Endothelial cell of umbilical vein (primary cell): ENCODE measurements around the gene PTPRD. TPM values are rescaled to one million over a fixed set of nuclear protein-coding genes. Genes with fewer than 3 reads are reported as not detected.

Experiments used
- BruUV-seq: library from RNA; stranded (reverse); fragments of 400-500 nt; replicated peaks from 2 replicates; lab custom pipeline; 2021; lab: Mats Ljungman, UMichigan
- CTCF ChIA-PET: fragments of 300-600, 350-600 bp; sonication (Branson Sonifier 250); formaldehyde crosslinking; loops from one replicate; lab custom pipeline; 2021; ENCODE audit warnings: antibody characterized with exemption, inconsistent platforms; lab: Charles Lee
- POLR2A ChIA-PET: fragments of 300-600, 350-600 bp; sonication (Branson Sonifier 250); formaldehyde crosslinking; loops from one replicate; lab custom pipeline; 2021; ENCODE audit warnings: antibody characterized with exemption, inconsistent platforms; lab: Charles Lee
- DNase-seq: peaks from one replicate; pipeline ENCODE4 v3.0.0-alpha.2; 2011; ENCODE audit warnings: low read depth, low spot score
- FAIRE-seq: peaks from 2 replicates; lab custom pipeline; 2011; peaks lifted over from hg19 to GRCh38; lab: Jason Lieb, UNC
- H2AFZ ChIP-seq: 2 replicates; pipeline ENCODE4 v1.6.0; 2012; ENCODE audit warnings: low read depth, low read length, control low read depth, inconsistent platforms
- H3K27ac ChIP-seq: 2 replicates; pipeline ENCODE4 v1.5.1; 2011; ENCODE audit warnings: low read depth, mild to moderate bottlenecking, control low read depth, low read length, moderate library complexity; ENCODE audit not compliant: insufficient read depth
- H3K27me3 ChIP-seq, 2 experiments: 2 replicates each; pipeline versions ENCODE4 v1.6.0 to v1.6.1; 2011; ENCODE audit warnings: low read length in 2 of 2, mixed read lengths in 1 of 2; ENCODE audit not compliant: control insufficient read depth in 2 of 2, insufficient read depth in 2 of 2
- H3K36me3 ChIP-seq, 2 experiments: 2 replicates in 1 of 2; 3 replicates in 1 of 2; pipeline ENCODE4 v1.5.1; 2011; ENCODE audit warnings: low read length in 2 of 2, mild to moderate bottlenecking in 1 of 2, moderate library complexity in 1 of 2; ENCODE audit not compliant: control insufficient read depth in 2 of 2, insufficient read depth in 2 of 2; ENCODE audit errors: extremely low read depth in 1 of 2
- H3K4me1 ChIP-seq: 3 replicates; pipeline ENCODE4 v1.5.1; 2011; ENCODE audit warnings: mild to moderate bottlenecking, low read length; ENCODE audit not compliant: control insufficient read depth, insufficient read depth; ENCODE audit errors: extremely low read depth
- H3K4me2 ChIP-seq: 2 replicates; pipeline ENCODE4 v1.6.1; 2011; ENCODE audit warnings: low read length, control low read depth, mixed read lengths; ENCODE audit not compliant: insufficient read depth
- H3K4me3 ChIP-seq, 3 experiments: fragments of 200-600 bp in 1 of 3; sonication (generic), shearing (Covaris generic) in 1 of 3; replicated peaks in 1 of 3; 2 replicates each; pipeline ENCODE4 v1.5.1; 2011 to 2016; ENCODE audit warnings: control low read depth in 3 of 3, low read length in 3 of 3, mild to moderate bottlenecking in 2 of 3, inconsistent platforms in 1 of 3, low read depth in 1 of 3, moderate library complexity in 1 of 3; ENCODE audit not compliant: insufficient read depth in 1 of 3
- H3K79me2 ChIP-seq: 2 replicates; pipeline ENCODE4 v1.6.0; 2012; ENCODE audit warnings: low read length, inconsistent platforms; ENCODE audit not compliant: control insufficient read depth, insufficient read depth
- H3K9ac ChIP-seq: replicated peaks from 2 replicates; pipeline ENCODE3; 2011; ENCODE audit warnings: low read length, control low read depth; ENCODE audit not compliant: insufficient read depth; ENCODE audit errors: extremely low read depth
- H3K9me1 ChIP-seq: replicated peaks from 3 replicates; pipeline ENCODE4 v1.6.0; 2011; ENCODE audit warnings: mild to moderate bottlenecking, low read length; ENCODE audit not compliant: control insufficient read depth, insufficient read depth; ENCODE audit errors: extremely low read depth
- H3K9me3 ChIP-seq: replicated peaks from 2 replicates; pipeline ENCODE4 v1.5.1; 2012; ENCODE audit warnings: low read length, inconsistent platforms; ENCODE audit not compliant: control insufficient read depth, insufficient read depth
- H4K20me1 ChIP-seq: replicated peaks from 2 replicates; pipeline ENCODE3; 2011; ENCODE audit warnings: mild to moderate bottlenecking, low read length; ENCODE audit not compliant: control insufficient read depth, insufficient read depth; ENCODE audit errors: extremely low read depth
- CTCF ChIP-seq, 2 donors: IDR thresholded peaks; 1 replicate in 1 of 2; 2 replicates in 1 of 2; pipeline ENCODE4 v1.5.1; 2011; ENCODE audit warnings: low read length in 2 of 2, mild to moderate bottlenecking in 2 of 2, moderate library complexity in 2 of 2, control low read depth in 1 of 2, inconsistent platforms in 1 of 2, low read depth in 1 of 2; ENCODE audit not compliant: insufficient read depth in 1 of 2; ENCODE audit errors: extremely low read depth in 1 of 2
- EZH2 ChIP-seq: IDR thresholded peaks from 2 replicates; pipeline ENCODE4 v1.6.1; 2012; ENCODE audit warnings: borderline replicate concordance, low read depth, mild to moderate bottlenecking, moderate library complexity, low read length, inconsistent platforms; ENCODE audit not compliant: severe bottlenecking
- FOS ChIP-seq: IDR thresholded peaks from 2 replicates; pipeline ENCODE4 v1.6.1; 2011; ENCODE audit warnings: mild to moderate bottlenecking, low read length, moderate library complexity, borderline replicate concordance; ENCODE audit not compliant: insufficient read depth
- JUN ChIP-seq: IDR thresholded peaks from 2 replicates; pipeline ENCODE4 v1.6.1; 2011; ENCODE audit warnings: borderline replicate concordance, low read depth; ENCODE audit not compliant: insufficient read length, insufficient read depth
- MYC ChIP-seq: IDR thresholded peaks from one replicate; pipeline ENCODE4 v1.6.1; 2011; ENCODE audit warnings: mild to moderate bottlenecking, low read depth, low read length
- POLR2A ChIP-seq: IDR thresholded peaks from 2 replicates; pipeline ENCODE4 v1.6.1; 2012; ENCODE audit warnings: low read depth, mild to moderate bottlenecking, control low read depth, low read length
- dilution Hi-C: fragments of 300-500 bp; cut with MboI; formaldehyde crosslinking; loops from one replicate; pipeline ENCODE4 v1.15.0; 2019; ENCODE audit warnings: low sequenced_read_pairs; ENCODE audit not compliant: extremely low pct_ligation_motif_present
- intact Hi-C: fragments of 100-400 bp; cut with micrococcal nuclease; formaldehyde crosslinking; loops from one replicate; pipeline ENCODE4 v1.10.0; 2022
- polyA plus RNA-seq, 4 experiments: library from polyadenylated mRNA; depleted of rRNA in 3 of 4; stranded (reverse) in 3 of 4; unstranded in 1 of 4; fragments of >200 nt; gene quantifications; 2 replicates each; pipeline versions ENCODE4 v1.2.1 to v1.2.3, GENCODE V29; 2011 to 2012; ENCODE audit warnings: missing spikeins in 1 of 4
- small RNA-seq: library from RNA; depleted of rRNA; stranded (forward); fragments of <200 nt; gene quantifications from one replicate; pipeline ENCODE3, GENCODE V24; 2012; ENCODE audit warnings: low replicate concordance, low read depth; ENCODE audit not compliant: insufficient read depth, insufficient read length
- total RNA-seq: library from RNA; stranded (reverse); gene quantifications from 2 replicates; pipeline ENCODE4 v1.2.3, GENCODE V29; 2021

Gene PTPRD
- total and polyA plus RNA-seq, 2 donors (not counting 3 experiments of a cell fraction or from before 2014, with no cell fraction given): 5.5 to 5.7 TPM

GRCh38 chr9:8265281-8265680 is 2347.5 kb downstream of the PTPRD start:
- Histone ChIP-seq H3K27ac (no peak overlapping the region), H3K9me1 (no peaks in the 10 kb centered on the region), H3K27me3 (no peaks in the 10 kb centered on the region), H3K9ac (no peak overlapping the region), H3K9me3 (no peaks in the 10 kb centered on the region), H3K36me3 (no peaks in the 10 kb centered on the region), H3K4me1 (no peaks in the 10 kb centered on the region), H2AFZ (no peak overlapping the region), H4K20me1 (no peaks in the 10 kb centered on the region), H3K4me2 (no peak overlapping the region), H3K79me2 (no peaks in the 10 kb centered on the region), H3K4me3 (no peak overlapping the region)
- intact Hi-C loops: no loop called here
- no peak for DNase-seq
- dilution Hi-C loops: no loop called here
- POLR2A ChIA-PET: no interaction called here
- CTCF ChIA-PET: interaction anchor here (1.3 kb wide), 1 partner anchor 14 kb away, joined by 4 read pairs; no protein-coding TSS in a partner anchor
- FAIRE-seq: no peak
- TF ChIP-seq EZH2 (no peak), FOS (no peak), MYC (no peak), JUN (no peak), CTCF (IDR thresholded peaks at IDR 0.05; ENCODE audit: extremely low read depth in 1 of 2, insufficient read depth in 1 of 2, low read depth in 1 of 2, low read length in 2 of 2) (no peak), POLR2A (no peak)
- no TSS peak for BruUV-seq

Small RNA genes within 50 kb of the gene (small RNA-seq; reads per million reads assigned to genes)
- gene AL135790.2 (not detected), gene RNU7-185P (not detected)
